Measurements from ENCODE around the gene SENP8. TPM values are rescaled to one million over a fixed set of nuclear protein-coding genes. Genes with fewer than 3 reads are reported as not detected.
A peak's percentile ranks its signal among the peaks of the same experiment; 100 is the strongest.

The SENP8 gene
- polyA plus RNA-seq, 4 donors: 0.81 to 3.9 (median 1.4) TPM

GRCh38 chr15:72117486-72118016 lies 652 bp upstream of the SENP8 start:
- Histone ChIP-seq H3K27ac (ENCODE audit: low read depth in 1 of 3, low read length in 2 of 3) (peak overlapping the region; percentile 82 to 96 (median 88)), H3K4me3 (ENCODE audit: low read depth in 1 of 3, low read length in 3 of 3) (peak overlapping the region; percentile 56 to 90 (median 84)), H3K36me3 (ENCODE audit: control insufficient read depth in 3 of 3, insufficient read depth in 2 of 3, low read depth in 1 of 3, low read length in 3 of 3) (no peaks in the 10 kb centered on the region), H3K27me3 (ENCODE audit: control insufficient read depth in 3 of 3, insufficient read depth in 3 of 3, low read length in 3 of 3) (no peaks in the 10 kb centered on the region), H3K9me3 (ENCODE audit: control insufficient read depth in 2 of 2, insufficient read depth in 1 of 2, low read depth in 1 of 2, low read length in 1 of 2) (no peaks in the 10 kb centered on the region), H3K4me1 (ENCODE audit: control insufficient read depth in 3 of 3, insufficient read depth in 2 of 3, low read depth in 1 of 3, low read length in 2 of 3) (peaks cover 0 to 4% (median 0%) of the 10 kb centered on the region in 3 donors)
- 0 to 2% (median 1%) methylated on average over 35 to 59 of the region's 59 CpGs for WGBS, 3 donors
- FAIRE-seq (no peak), DNase-seq (peak in 1 of 2 donors; percentile 49)

- Histone ChIP-seq H3K27ac (ENCODE audit: low read depth in 1 of 3, low read length in 2 of 3) (no peak overlapping the region), H3K9me3 (ENCODE audit: control insufficient read depth in 2 of 2, insufficient read depth in 1 of 2, low read depth in 1 of 2, low read length in 1 of 2) (no peaks in the 10 kb centered on the region), H3K36me3 (ENCODE audit: control insufficient read depth in 3 of 3, insufficient read depth in 2 of 3, low read depth in 1 of 3, low read length in 3 of 3) (no peaks in the 10 kb centered on the region), H3K4me3 (ENCODE audit: low read depth in 1 of 3, low read length in 3 of 3) (no peak overlapping the region), H3K27me3 (ENCODE audit: control insufficient read depth in 3 of 3, insufficient read depth in 3 of 3, low read length in 3 of 3) (no peaks in the 10 kb centered on the region), H3K4me1 (ENCODE audit: control insufficient read depth in 3 of 3, insufficient read depth in 2 of 3, low read depth in 1 of 3, low read length in 2 of 3) (no peaks in the 10 kb centered on the region)
- WGBS, 3 donors: 11 to 29% (median 21%) methylated on average over 1 of the region's 1 CpG
- DNase-seq: no peak
- FAIRE-seq: no peak
Observed at GRCh38 chr15:72124218-72124617, 6.0 kb downstream of the SENP8 start.

- FAIRE-seq (no peak), DNase-seq (no peak)
- no peak overlapping the region for H3K27ac ChIP-seq (ENCODE audit: low read depth in 1 of 3, low read length in 2 of 3)
- H3K4me3 ChIP-seq (ENCODE audit: low read depth in 1 of 3, low read length in 3 of 3): no peak overlapping the region
- WGBS, 3 donors: 65 to 82% (median 69%) methylated on average over 2 of the region's 2 CpGs
- H3K36me3 ChIP-seq (ENCODE audit: control insufficient read depth in 3 of 3, insufficient read depth in 2 of 3, low read depth in 1 of 3, low read length in 3 of 3): no peaks in the 10 kb centered on the region
- H3K27me3 ChIP-seq (ENCODE audit: control insufficient read depth in 3 of 3, insufficient read depth in 3 of 3, low read length in 3 of 3): no peaks in the 10 kb centered on the region
- no peaks in the 10 kb centered on the region for H3K4me1 ChIP-seq (ENCODE audit: control insufficient read depth in 3 of 3, insufficient read depth in 2 of 3, low read depth in 1 of 3, low read length in 2 of 3)
- H3K9me3 ChIP-seq (ENCODE audit: control insufficient read depth in 2 of 2, insufficient read depth in 1 of 2, low read depth in 1 of 2, low read length in 1 of 2): no peaks in the 10 kb centered on the region
Observed at GRCh38 chr15:72127724-72128322, 9.6 kb downstream of the SENP8 start.

GRCh38 chr15:72128359-72128758 lies 10.2 kb downstream of the SENP8 start:
- Histone ChIP-seq H3K9me3 (ENCODE audit: control insufficient read depth in 2 of 2, insufficient read depth in 1 of 2, low read depth in 1 of 2, low read length in 1 of 2) (no peaks in the 10 kb centered on the region), H3K27me3 (ENCODE audit: control insufficient read depth in 3 of 3, insufficient read depth in 3 of 3, low read length in 3 of 3) (no peaks in the 10 kb centered on the region), H3K4me3 (ENCODE audit: low read depth in 1 of 3, low read length in 3 of 3) (no peak overlapping the region), H3K36me3 (ENCODE audit: control insufficient read depth in 3 of 3, insufficient read depth in 2 of 3, low read depth in 1 of 3, low read length in 3 of 3) (no peaks in the 10 kb centered on the region), H3K27ac (ENCODE audit: low read depth in 1 of 3, low read length in 2 of 3) (no peak overlapping the region), H3K4me1 (ENCODE audit: control insufficient read depth in 3 of 3, insufficient read depth in 2 of 3, low read depth in 1 of 3, low read length in 2 of 3) (no peaks in the 10 kb centered on the region)
- no peak for DNase-seq
- FAIRE-seq: no peak

- Histone ChIP-seq H3K4me1 (ENCODE audit: control insufficient read depth in 3 of 3, insufficient read depth in 2 of 3, low read depth in 1 of 3, low read length in 2 of 3) (no peaks in the 10 kb centered on the region), H3K9me3 (ENCODE audit: control insufficient read depth in 2 of 2, insufficient read depth in 1 of 2, low read depth in 1 of 2, low read length in 1 of 2) (no peaks in the 10 kb centered on the region), H3K27ac (ENCODE audit: low read depth in 1 of 3, low read length in 2 of 3) (no peak overlapping the region), H3K36me3 (ENCODE audit: control insufficient read depth in 3 of 3, insufficient read depth in 2 of 3, low read depth in 1 of 3, low read length in 3 of 3) (no peaks in the 10 kb centered on the region), H3K4me3 (ENCODE audit: low read depth in 1 of 3, low read length in 3 of 3) (no peak overlapping the region), H3K27me3 (ENCODE audit: control insufficient read depth in 3 of 3, insufficient read depth in 3 of 3, low read length in 3 of 3) (no peaks in the 10 kb centered on the region)
- FAIRE-seq (no peak), DNase-seq (no peak)
- WGBS, 3 donors: 92 to 97% (median 96%) methylated on average over 4 of the region's 4 CpGs
Observed at GRCh38 chr15:72130272-72130671, 12.1 kb downstream of the SENP8 start.

GRCh38 chr15:72131922-72132321 lies 13.7 kb downstream of the SENP8 start:
- DNase-seq (no peak), FAIRE-seq (no peak)
- H3K4me3 ChIP-seq (ENCODE audit: low read depth in 1 of 3, low read length in 3 of 3): no peak overlapping the region
- H3K27ac ChIP-seq (ENCODE audit: low read depth in 1 of 3, low read length in 2 of 3): no peak overlapping the region
- no peaks in the 10 kb centered on the region for H3K4me1 ChIP-seq (ENCODE audit: control insufficient read depth in 3 of 3, insufficient read depth in 2 of 3, low read depth in 1 of 3, low read length in 2 of 3)
- no peaks in the 10 kb centered on the region for H3K9me3 ChIP-seq (ENCODE audit: control insufficient read depth in 2 of 2, insufficient read depth in 1 of 2, low read depth in 1 of 2, low read length in 1 of 2)
- H3K36me3 ChIP-seq (ENCODE audit: control insufficient read depth in 3 of 3, insufficient read depth in 2 of 3, low read depth in 1 of 3, low read length in 3 of 3): no peaks in the 10 kb centered on the region
- no peaks in the 10 kb centered on the region for H3K27me3 ChIP-seq (ENCODE audit: control insufficient read depth in 3 of 3, insufficient read depth in 3 of 3, low read length in 3 of 3)
- 73 to 74% (median 74%) methylated on average over 3 of the region's 3 CpGs for WGBS, 3 donors

- Histone ChIP-seq H3K27ac (ENCODE audit: low read depth in 1 of 3, low read length in 2 of 3) (no peak overlapping the region), H3K9me3 (ENCODE audit: control insufficient read depth in 2 of 2, insufficient read depth in 1 of 2, low read depth in 1 of 2, low read length in 1 of 2) (no peaks in the 10 kb centered on the region), H3K36me3 (ENCODE audit: control insufficient read depth in 3 of 3, insufficient read depth in 2 of 3, low read depth in 1 of 3, low read length in 3 of 3) (no peaks in the 10 kb centered on the region), H3K4me3 (ENCODE audit: low read depth in 1 of 3, low read length in 3 of 3) (no peak overlapping the region), H3K4me1 (ENCODE audit: control insufficient read depth in 3 of 3, insufficient read depth in 2 of 3, low read depth in 1 of 3, low read length in 2 of 3) (no peaks in the 10 kb centered on the region), H3K27me3 (ENCODE audit: control insufficient read depth in 3 of 3, insufficient read depth in 3 of 3, low read length in 3 of 3) (no peaks in the 10 kb centered on the region)
- FAIRE-seq (no peak), DNase-seq (no peak)
- WGBS, 3 donors: 91 to 97% (median 94%) methylated on average over 1 of the region's 1 CpG
Observed at GRCh38 chr15:72133211-72133610, 15.0 kb downstream of the SENP8 start.

DNA sequence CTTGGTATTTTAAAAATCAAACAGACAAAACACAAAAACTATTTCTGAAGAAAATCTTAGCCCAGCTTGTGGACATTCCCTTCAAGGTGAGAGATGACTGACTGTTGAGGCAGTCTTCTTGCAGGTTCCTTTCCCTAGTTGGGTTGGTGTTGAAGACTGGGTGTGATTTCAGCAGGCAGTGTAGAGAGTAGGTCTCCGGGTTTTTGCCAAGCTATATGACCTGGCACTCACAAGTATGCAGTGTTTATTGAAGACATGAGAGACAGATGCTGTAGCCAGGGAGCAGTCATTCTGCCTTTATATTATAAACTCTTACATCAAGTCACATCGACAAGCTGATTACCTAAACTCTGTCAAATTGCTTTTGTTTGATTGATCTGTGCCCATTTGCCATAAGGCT lies 17.5 kb downstream of the SENP8 start:
- no peak overlapping the region for H3K4me3 ChIP-seq (ENCODE audit: low read depth in 1 of 3, low read length in 3 of 3)
- H3K4me1 ChIP-seq (ENCODE audit: control insufficient read depth in 3 of 3, insufficient read depth in 2 of 3, low read depth in 1 of 3, low read length in 2 of 3): no peaks in the 10 kb centered on the region
- 30 to 59% (median 54%) methylated on average over 2 of the region's 2 CpGs for WGBS, 3 donors
- H3K27me3 ChIP-seq (ENCODE audit: control insufficient read depth in 3 of 3, insufficient read depth in 3 of 3, low read length in 3 of 3): no peaks in the 10 kb centered on the region
- H3K27ac ChIP-seq (ENCODE audit: low read depth in 1 of 3, low read length in 2 of 3): no peak overlapping the region
- no peak for FAIRE-seq
- no peaks in the 10 kb centered on the region for H3K9me3 ChIP-seq (ENCODE audit: control insufficient read depth in 2 of 2, insufficient read depth in 1 of 2, low read depth in 1 of 2, low read length in 1 of 2)
- H3K36me3 ChIP-seq (ENCODE audit: control insufficient read depth in 3 of 3, insufficient read depth in 2 of 3, low read depth in 1 of 3, low read length in 3 of 3): no peaks in the 10 kb centered on the region
- DNase-seq: no peak

Data from small intestine (tissue), 7 donors.